Activated naive CD4-positive, alpha-beta T cell treated with anti-CD3 and anti-CD28 coated beads for 36 hours (primary cell): Measurements from ENCODE around the gene CD84. TPM values are rescaled to one million over a fixed set of nuclear protein-coding genes. Genes with fewer than 3 reads are reported as not detected.

Experiments used
- CTCF ChIA-PET: fragments of 350-600 bp; sonication (Branson Sonifier 250); formaldehyde crosslinking; loops from one replicate; lab custom pipeline; 2021; ENCODE audit warnings: antibody characterized with exemption; lab: Charles Lee
- DNase-seq: peaks from one replicate; pipeline ENCODE4 v3.0.0-alpha.2; 2020
- H3K27ac Mint-ChIP-seq: one replicate; pipeline ENCODE4 v1.8.0; 2021; ENCODE audit warnings: mild to moderate bottlenecking, mixed read lengths
- H3K27me3 Mint-ChIP-seq: one replicate; pipeline ENCODE4 v1.8.0; 2021; ENCODE audit warnings: low read depth, mixed read lengths
- H3K36me3 Mint-ChIP-seq: one replicate; pipeline ENCODE4 v1.8.0; 2021; ENCODE audit warnings: low read depth, mixed read lengths
- H3K4me1 Mint-ChIP-seq: one replicate; pipeline ENCODE4 v1.8.0; 2021; ENCODE audit warnings: low read depth, mixed read lengths
- H3K4me3 Mint-ChIP-seq: one replicate; pipeline ENCODE4 v1.8.0; 2021; ENCODE audit warnings: mild to moderate bottlenecking, moderate library complexity, mixed read lengths
- H3K9me3 Mint-ChIP-seq: one replicate; pipeline ENCODE4 v1.8.0; 2021; ENCODE audit warnings: mixed read lengths
- intact Hi-C: fragments of 100-400 bp; cut with micrococcal nuclease; formaldehyde crosslinking; loops from one replicate; pipeline ENCODE4 v1.15.1; 2023
- total RNA-seq, 2 experiments: library from RNA; stranded (reverse); gene quantifications; one replicate each; pipeline ENCODE4 v1.2.3, GENCODE V29; 2021

Gene CD84
- total RNA-seq, 2 experiments from 2014 or later = 8.6 to 9.2 TPM

- CTCF ChIA-PET = interaction anchor here (0.7 to 1.1 kb wide), 4 partner anchors 9 to 52 kb away, joined by 3 to 6 read pairs (median 3); no protein-coding TSS in a partner anchor
- no peaks in the 10 kb centered on the region for H3K9me3 Mint-ChIP-seq
- no peaks in the 10 kb centered on the region for H3K27me3 Mint-ChIP-seq
- no peak overlapping the region for H3K27ac Mint-ChIP-seq
- no peak overlapping the region for H3K4me3 Mint-ChIP-seq
- DNase-seq = no peak
- H3K36me3 Mint-ChIP-seq = peaks cover 15% of the 10 kb centered on the region
- H3K4me1 Mint-ChIP-seq = peaks cover 8% of the 10 kb centered on the region
- intact Hi-C loops = no loop called here
These were observed 25.5 kb downstream of the CD84 start for GRCh38 chr1:160553778-160554177.

GRCh38 chr1:160552425-160552824, 26.9 kb downstream of the CD84 start:
- intact Hi-C loops = no loop called here
- Mint-ChIP-seq H3K36me3 (peaks cover 9% of the 10 kb centered on the region), H3K4me1 (no peaks in the 10 kb centered on the region), H3K27ac (no peak overlapping the region), H3K4me3 (no peak overlapping the region), H3K27me3 (no peaks in the 10 kb centered on the region), H3K9me3 (no peaks in the 10 kb centered on the region)
- CTCF ChIA-PET = interaction anchor here (0.6 to 10.6 kb wide), 5 partner anchors 8 to 101 kb away, joined by 3 to 87 read pairs (median 3); no protein-coding TSS in a partner anchor
- DNase-seq = no peak

- peak; percentile 75 for DNase-seq
- Mint-ChIP-seq H3K36me3 (peaks cover 11% of the 10 kb centered on the region), H3K27me3 (no peaks in the 10 kb centered on the region), H3K4me1 (no peaks in the 10 kb centered on the region), H3K27ac (peak overlapping the region; percentile 15), H3K4me3 (no peak overlapping the region), H3K9me3 (no peaks in the 10 kb centered on the region)
- CTCF ChIA-PET = interaction anchor here (0.9 to 10.6 kb wide), 5 partner anchors 9 to 122 kb away, joined by 3 to 87 read pairs (median 4); no protein-coding TSS in a partner anchor
- intact Hi-C loops = loop anchor here (1.0 kb wide), 1 partner anchor 57 kb away; no protein-coding TSS in a partner anchor
These were observed 28.7 kb downstream of the CD84 start for GRCh38 chr1:160550572-160551034.

GRCh38 chr1:160549665-160550006, 29.7 kb downstream of the CD84 start:
- H3K36me3 Mint-ChIP-seq = peaks cover 14% of the 10 kb centered on the region
- intact Hi-C loops = loop anchor here (1.0 kb wide), 1 partner anchor 58 kb away; no protein-coding TSS in a partner anchor
- no peaks in the 10 kb centered on the region for H3K9me3 Mint-ChIP-seq
- H3K4me3 Mint-ChIP-seq = no peak overlapping the region
- no peak for DNase-seq
- H3K27me3 Mint-ChIP-seq = no peaks in the 10 kb centered on the region
- H3K27ac Mint-ChIP-seq = no peak overlapping the region
- peaks cover 7% of the 10 kb centered on the region for H3K4me1 Mint-ChIP-seq
- CTCF ChIA-PET = interaction anchor here (0.7 to 10.6 kb wide), 7 partner anchors 9 to 123 kb away, joined by 3 to 87 read pairs (median 3); no protein-coding TSS in a partner anchor

GRCh38 chr1:160548960-160549664, 30.2 kb downstream of the CD84 start:
- Mint-ChIP-seq H3K27ac (no peak overlapping the region), H3K4me1 (peaks cover 12% of the 10 kb centered on the region), H3K36me3 (peaks cover 14% of the 10 kb centered on the region), H3K27me3 (no peaks in the 10 kb centered on the region), H3K4me3 (no peak overlapping the region), H3K9me3 (no peaks in the 10 kb centered on the region)
- CTCF ChIA-PET = interaction anchor here (0.7 to 10.6 kb wide), 7 partner anchors 9 to 122 kb away, joined by 3 to 87 read pairs (median 3); no protein-coding TSS in a partner anchor
- DNase-seq = no peak
- intact Hi-C loops = no loop called here

GRCh38 chr1:160548183-160548582, 31.1 kb downstream of the CD84 start:
- intact Hi-C loops = no loop called here
- Mint-ChIP-seq H3K27ac (no peak overlapping the region), H3K9me3 (no peaks in the 10 kb centered on the region), H3K36me3 (peaks cover 13% of the 10 kb centered on the region), H3K4me3 (no peak overlapping the region), H3K4me1 (peaks cover 17% of the 10 kb centered on the region), H3K27me3 (no peaks in the 10 kb centered on the region)
- DNase-seq = no peak
- CTCF ChIA-PET = interaction anchor here (6.0 to 10.6 kb wide), 2 partner anchors 10 to 59 kb away, joined by 37 to 87 read pairs; no protein-coding TSS in a partner anchor

GRCh38 chr1:160547422-160547821, 31.9 kb downstream of the CD84 start:
- no peak overlapping the region for H3K27ac Mint-ChIP-seq
- DNase-seq = no peak
- no peaks in the 10 kb centered on the region for H3K9me3 Mint-ChIP-seq
- no peaks in the 10 kb centered on the region for H3K27me3 Mint-ChIP-seq
- CTCF ChIA-PET = interaction anchor here (1.7 to 10.6 kb wide), 3 partner anchors 11 to 60 kb away, joined by 3 to 87 read pairs (median 37); no protein-coding TSS in a partner anchor
- intact Hi-C loops = no loop called here
- peaks cover 22% of the 10 kb centered on the region for H3K4me1 Mint-ChIP-seq
- peaks cover 7% of the 10 kb centered on the region for H3K36me3 Mint-ChIP-seq
- no peak overlapping the region for H3K4me3 Mint-ChIP-seq

- Mint-ChIP-seq H3K4me3 (no peak overlapping the region), H3K27me3 (no peaks in the 10 kb centered on the region), H3K27ac (no peak overlapping the region), H3K4me1 (peaks cover 25% of the 10 kb centered on the region), H3K36me3 (peaks cover 7% of the 10 kb centered on the region), H3K9me3 (no peaks in the 10 kb centered on the region)
- intact Hi-C loops = no loop called here
- DNase-seq = no peak
- CTCF ChIA-PET = interaction anchor here (0.5 to 10.6 kb wide), 5 partner anchors 11 to 118 kb away, joined by 3 to 87 read pairs (median 4); no protein-coding TSS in a partner anchor
These were observed 32.4 kb downstream of the CD84 start for GRCh38 chr1:160546942-160547341.

GRCh38 chr1:160544647-160545046, 34.6 kb downstream of the CD84 start:
- H3K27me3 Mint-ChIP-seq = no peaks in the 10 kb centered on the region
- CTCF ChIA-PET = interaction anchor here (0.7 to 10.6 kb wide), 18 partner anchors 10 to 192 kb away, joined by 3 to 87 read pairs (median 5); partner anchors contain the start of genes CD84 and SLAMF6
- H3K4me1 Mint-ChIP-seq = peaks cover 46% of the 10 kb centered on the region
- H3K36me3 Mint-ChIP-seq = peaks cover 4% of the 10 kb centered on the region
- intact Hi-C loops = loop anchor here (1.0 kb wide), 2 partner anchors 34 to 63 kb away; no protein-coding TSS in a partner anchor
- no peak overlapping the region for H3K4me3 Mint-ChIP-seq
- peak overlapping the region; percentile 80 for H3K27ac Mint-ChIP-seq
- DNase-seq = peak; percentile 42
- no peaks in the 10 kb centered on the region for H3K9me3 Mint-ChIP-seq

- intact Hi-C loops = no loop called here
- Mint-ChIP-seq H3K4me1 (peaks cover 56% of the 10 kb centered on the region), H3K4me3 (no peak overlapping the region), H3K36me3 (peaks cover 4% of the 10 kb centered on the region), H3K9me3 (no peaks in the 10 kb centered on the region), H3K27ac (peak overlapping the region; percentile 52), H3K27me3 (no peaks in the 10 kb centered on the region)
- DNase-seq = no peak
- CTCF ChIA-PET = interaction anchor here (6.0 to 10.6 kb wide), 2 partner anchors 16 to 65 kb away, joined by 37 to 87 read pairs; no protein-coding TSS in a partner anchor
These were observed 36.9 kb downstream of the CD84 start for GRCh38 chr1:160542303-160542945.

GRCh38 chr1:160541622-160542302, 37.5 kb downstream of the CD84 start:
- peaks cover 4% of the 10 kb centered on the region for H3K36me3 Mint-ChIP-seq
- CTCF ChIA-PET = interaction anchor here (0.9 to 3.0 kb wide), 8 partner anchors 9 to 99 kb away, joined by 3 to 22 read pairs (median 4); partner anchors contain the start of gene SLAMF6
- H3K4me3 Mint-ChIP-seq = no peak overlapping the region
- DNase-seq = no peak
- peak overlapping the region; percentile 96 for H3K27ac Mint-ChIP-seq
- no peaks in the 10 kb centered on the region for H3K9me3 Mint-ChIP-seq
- H3K4me1 Mint-ChIP-seq = peaks cover 56% of the 10 kb centered on the region
- intact Hi-C loops = loop anchor here (2.0 kb wide), 1 partner anchor 35 kb away; no protein-coding TSS in a partner anchor
- H3K27me3 Mint-ChIP-seq = no peaks in the 10 kb centered on the region
